A549 treated with ZK216348 at 1 μM for 4 hours (cell line): ENCODE data around the gene GUCY2D. TPM values are rescaled to one million over a fixed set of nuclear protein-coding genes. Genes with fewer than 3 reads are reported as not detected.

Experiments used
- total RNA-seq: library from RNA; stranded (reverse); fragments of 200-300 nt; extraction: Qiagen RNA extraction; gene quantifications from 5 replicates; pipeline ENCODE4 v1.2.3, GENCODE V29; 2022; ENCODE audit warnings: low read depth

GUCY2D gene
- total RNA-seq = not detected in 5 replicates

GRCh38 chr17:8001976-8002720 is at the start of gene GUCY2D:
Gene GUCY2D (plus strand): TSS chr17:8002615. CDS start chr17:8003048, 433 bp downstream.

GRCh38 chr17:8038954-8039610 is 36.7 kb downstream of the GUCY2D start, which contains the start of gene ALOX15B:
Gene ALOX15B (plus strand): TSS chr17:8039059. CDS start chr17:8039156, 97 bp downstream.

Other genes with a start within 250 kb of the GUCY2D start
- 9.3 to 23.7 TPM (median 15.1 TPM) in 5 replicates for gene KDM6B, start 168.4 kb upstream of the GUCY2D start, total RNA-seq
- 0.30 to 0.46 TPM (median 0.45 TPM) in 5 replicates for gene TMEM88, start 147.5 kb upstream of the GUCY2D start, total RNA-seq
- 177 to 244 TPM (median 225 TPM) in 5 replicates for gene NAA38, start 145.1 kb upstream of the GUCY2D start, total RNA-seq
- 19.4 to 24.5 TPM (median 20.9 TPM) in 5 replicates for gene CYB5D1, start 144.6 kb upstream of the GUCY2D start, total RNA-seq
- gene CHD3, start 113.8 kb upstream of the GUCY2D start, total RNA-seq = 52.6 to 75.7 TPM (median 69.4 TPM) in 5 replicates
- gene RNF227, start 86.3 kb upstream of the GUCY2D start, total RNA-seq = 0.99 to 1.7 TPM (median 1.3 TPM) in 5 replicates
- 1.8 to 4.1 TPM (median 2.5 TPM) in 5 replicates for gene KCNAB3, start 72.8 kb upstream of the GUCY2D start, total RNA-seq
- gene TRAPPC1, start 70.7 kb upstream of the GUCY2D start, total RNA-seq = 313 to 386 TPM (median 328 TPM) in 5 replicates
- gene CNTROB, start 70.4 kb upstream of the GUCY2D start, total RNA-seq = 35.7 to 46.0 TPM (median 44.6 TPM) in 5 replicates
- 0.12 TPM in 1 of 5 replicates, not detected in the others for gene ALOX15B, start 36.4 kb downstream of the GUCY2D start, total RNA-seq
- gene ALOX12B, start 85.1 kb downstream of the GUCY2D start, total RNA-seq = 1.1 to 2.3 TPM (median 1.6 TPM) in 5 replicates
- 5.6 to 9.2 TPM (median 8.1 TPM) in 5 replicates for gene ALOXE3, start 115.9 kb downstream of the GUCY2D start, total RNA-seq
- 1.1 to 5.5 TPM (median 4.0 TPM) in 5 replicates for gene HES7, start 121.5 kb downstream of the GUCY2D start, total RNA-seq
- 26.4 to 39.3 TPM (median 37.0 TPM) in 5 replicates for gene PER1, start 149.8 kb downstream of the GUCY2D start, total RNA-seq
- 27.1 to 33.9 TPM (median 29.7 TPM) in 5 replicates for gene VAMP2, start 160.3 kb downstream of the GUCY2D start, total RNA-seq
- 15.1 to 23.5 TPM (median 21.6 TPM) in 5 replicates for gene TMEM107, start 173.8 kb downstream of the GUCY2D start, total RNA-seq
- gene BORCS6, start 187.6 kb downstream of the GUCY2D start, total RNA-seq = 4.3 to 9.6 TPM (median 8.8 TPM) in 5 replicates
- gene AURKB, start 208.0 kb downstream of the GUCY2D start, total RNA-seq = 144 to 164 TPM (median 152 TPM) in 5 replicates
- 13.3 to 21.2 TPM (median 15.6 TPM) in 5 replicates for gene CTC1, start 245.4 kb downstream of the GUCY2D start, total RNA-seq
- gene PFAS, start 246.7 kb downstream of the GUCY2D start, total RNA-seq = 25.9 to 60.8 TPM (median 51.2 TPM) in 5 replicates